ENCODE measurements around the gene GRIN2A. TPM values are rescaled to one million over a fixed set of nuclear protein-coding genes. Genes with fewer than 3 reads are reported as not detected.

The GRIN2A gene
- total and polyA plus RNA-seq, 2 of the 8 experiments (the other 6 are each of a cell fraction or from before 2014, with no cell fraction given), result 0.18 to 1.8 TPM

- TF ChIP-seq RNF2 (IDR thresholded peaks at IDR 0.05; ENCODE audit: borderline replicate concordance, low read depth, low read length, missing control alignments, poor library complexity, severe bottlenecking) (no peak), ZNF274 (IDR thresholded peaks at IDR 0.05; ENCODE audit: borderline replicate concordance, extremely low read depth, low read length) (no peak)
Observed at GRCh38 chr16:9813665-9814064, 368.6 kb downstream of the GRIN2A start (continued).
